ENCODE data around the gene RELCH.

Gene RELCH

DNA sequence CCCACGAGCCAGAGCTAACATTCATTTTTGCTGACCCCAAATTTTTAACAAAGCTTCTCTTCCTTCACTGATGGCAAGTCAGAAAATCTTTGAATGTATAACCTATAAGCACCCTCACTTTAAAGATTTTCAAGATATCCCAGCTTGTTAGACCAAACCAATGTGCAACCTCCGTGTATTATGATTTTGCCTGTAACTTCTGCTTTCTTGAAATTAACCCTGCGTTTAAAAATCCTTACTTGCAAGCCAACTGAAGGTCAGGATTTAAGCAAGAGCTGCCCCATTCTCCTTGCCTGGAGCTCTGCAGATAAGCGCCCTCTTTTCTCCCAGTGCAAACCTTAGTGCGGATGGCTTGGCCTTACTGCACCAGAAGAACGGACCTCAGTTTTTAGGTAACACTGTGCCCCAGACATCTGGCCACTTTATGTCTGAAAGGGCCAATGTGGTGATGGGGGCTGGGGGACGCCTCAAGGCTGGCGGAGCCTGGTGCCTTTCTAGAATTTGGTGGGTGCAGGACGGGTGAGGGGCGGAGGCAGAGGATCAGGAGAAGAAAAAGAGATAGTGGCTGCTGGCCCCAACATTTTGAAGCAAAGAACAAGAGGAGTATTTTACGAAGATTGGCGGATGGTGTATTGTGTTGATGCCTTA lies 137.2 kb downstream of the RELCH start:
- no peak for DNase-seq

DNA sequence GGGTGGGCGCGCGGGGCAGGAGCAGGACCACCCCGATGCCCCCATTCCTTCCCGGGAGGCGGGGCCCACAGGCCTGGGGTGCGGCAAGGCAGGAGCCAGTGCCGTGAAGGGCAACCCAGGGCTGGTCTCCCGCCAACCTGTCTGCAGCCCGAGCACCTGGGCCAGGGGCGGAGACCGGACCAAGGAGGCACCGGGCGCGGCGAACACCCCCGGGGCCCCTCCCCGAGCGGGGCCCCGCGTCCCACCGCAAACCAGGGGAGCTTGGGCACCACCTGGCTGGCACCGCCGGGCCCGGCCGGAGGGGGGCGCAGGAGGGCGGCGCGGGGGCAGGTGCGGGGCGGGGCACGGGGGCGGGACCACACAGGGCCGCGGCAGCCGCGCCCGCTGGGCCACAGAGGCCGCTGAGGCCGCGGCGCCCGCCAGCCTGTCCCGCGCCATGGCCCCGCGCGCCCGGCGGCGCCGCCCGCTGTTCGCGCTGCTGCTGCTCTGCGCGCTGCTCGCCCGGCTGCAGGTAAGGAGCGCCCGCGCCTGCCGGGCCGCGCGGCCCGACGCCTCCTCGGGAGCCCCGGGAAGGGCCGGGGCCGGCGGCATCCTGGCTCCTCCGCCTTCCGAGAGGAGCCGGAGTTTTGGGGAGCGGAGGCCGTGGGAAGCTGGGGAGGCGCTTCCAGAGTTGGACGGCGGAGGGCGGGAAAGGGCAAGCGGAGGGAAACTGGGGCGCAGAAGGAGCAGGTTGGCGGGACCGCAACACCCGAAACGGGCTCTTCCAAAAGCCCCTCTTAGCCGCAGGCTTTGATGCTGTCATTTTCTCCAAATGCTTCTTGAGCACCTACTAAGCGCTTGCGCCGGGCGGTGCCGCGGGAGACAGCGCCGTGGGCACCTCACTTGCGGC lies 138.1 kb downstream of the RELCH start, which contains the start of gene TNFRSF11A:
TSS of gene TNFRSF11A (plus strand) at position 394 of the 889 bp plus-strand sequence. CDS start at position 437, 43 bp downstream.
- peak; percentile 37 for DNase-seq

- DNase-seq: no peak
Measured at GRCh38 chr18:62325806-62326645, 139.0 kb downstream of the RELCH start.

DNA sequence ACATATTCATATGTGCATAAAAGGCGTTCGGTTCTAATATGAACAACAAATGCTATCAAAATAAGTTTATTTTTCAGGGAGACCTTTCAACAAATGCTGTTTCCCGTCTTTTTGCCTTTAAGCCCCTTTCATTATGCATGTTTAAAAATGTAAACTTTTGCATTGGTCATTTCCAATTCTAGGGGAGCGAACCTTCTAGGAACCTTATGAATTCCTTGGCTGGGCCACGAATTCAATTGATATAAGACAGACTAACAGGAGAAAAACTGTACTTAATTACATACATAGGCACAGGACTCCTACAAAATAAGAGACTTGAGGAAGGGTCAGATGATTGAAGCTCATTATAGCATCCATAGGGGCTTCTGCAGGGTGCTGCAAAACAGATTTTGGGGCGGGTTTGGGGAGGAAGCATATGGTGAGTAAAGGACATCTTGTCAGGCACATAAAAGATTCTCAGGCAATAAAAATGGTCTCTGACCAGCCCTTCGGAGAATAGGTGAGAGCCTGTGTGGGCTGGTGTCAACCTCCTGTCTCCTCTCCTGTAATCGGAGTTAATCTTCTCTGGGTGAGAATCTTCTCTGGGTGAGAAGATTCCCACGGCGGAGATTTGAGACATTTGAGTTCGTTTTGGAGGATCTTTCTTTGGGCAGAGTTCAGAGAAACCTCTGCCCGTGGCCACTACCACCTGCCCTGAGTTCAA lies 139.7 kb downstream of the RELCH start:
- DNase-seq: no peak

- no peak for DNase-seq
Measured at GRCh38 chr18:62327977-62328376, 140.9 kb downstream of the RELCH start.

DNA sequence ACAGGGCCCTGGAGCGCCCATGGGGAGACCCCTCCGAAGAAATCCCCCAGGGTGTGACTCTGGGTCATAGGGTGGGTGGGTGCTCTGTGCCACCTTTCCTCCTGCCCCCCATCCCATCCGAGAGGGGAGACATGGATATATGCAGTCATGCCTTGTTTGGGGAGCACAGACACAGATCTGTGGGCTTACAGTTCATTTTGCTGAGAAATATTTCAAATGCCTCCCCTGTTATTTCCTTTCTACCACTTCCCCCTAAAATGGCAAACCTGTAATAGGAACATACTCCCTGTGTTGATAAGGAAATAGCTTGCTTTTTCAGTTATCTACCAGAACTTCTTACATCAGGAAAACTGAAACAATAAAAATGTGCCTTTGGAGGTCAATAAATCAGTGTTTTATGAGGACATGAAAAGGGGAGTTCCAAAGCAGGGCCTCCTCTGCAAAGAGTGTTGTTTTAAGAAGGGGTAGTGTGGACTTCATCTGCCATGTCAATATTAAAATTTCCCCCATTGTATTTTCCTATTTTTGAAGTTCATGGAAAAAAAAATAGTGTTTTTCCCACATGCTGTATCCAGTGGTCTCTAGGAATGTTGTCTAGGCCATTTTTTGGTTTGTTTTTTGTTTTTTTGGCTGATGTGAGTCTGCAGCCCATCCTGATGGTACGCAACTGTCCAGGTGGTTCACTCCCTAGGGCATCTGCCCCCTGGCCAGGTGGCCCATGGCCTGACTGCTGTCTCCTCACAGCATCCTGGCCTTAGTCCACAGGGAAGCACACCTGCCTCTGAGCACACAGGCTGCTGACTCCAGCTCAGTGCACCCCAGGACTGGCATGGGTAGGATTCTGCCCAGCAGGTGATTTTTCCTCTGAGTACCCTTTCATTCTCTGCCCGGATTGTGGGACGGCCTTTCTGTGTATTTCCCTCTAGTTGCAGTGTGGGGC lies 141.8 kb downstream of the RELCH start:
- DNase-seq: no peak

DNA sequence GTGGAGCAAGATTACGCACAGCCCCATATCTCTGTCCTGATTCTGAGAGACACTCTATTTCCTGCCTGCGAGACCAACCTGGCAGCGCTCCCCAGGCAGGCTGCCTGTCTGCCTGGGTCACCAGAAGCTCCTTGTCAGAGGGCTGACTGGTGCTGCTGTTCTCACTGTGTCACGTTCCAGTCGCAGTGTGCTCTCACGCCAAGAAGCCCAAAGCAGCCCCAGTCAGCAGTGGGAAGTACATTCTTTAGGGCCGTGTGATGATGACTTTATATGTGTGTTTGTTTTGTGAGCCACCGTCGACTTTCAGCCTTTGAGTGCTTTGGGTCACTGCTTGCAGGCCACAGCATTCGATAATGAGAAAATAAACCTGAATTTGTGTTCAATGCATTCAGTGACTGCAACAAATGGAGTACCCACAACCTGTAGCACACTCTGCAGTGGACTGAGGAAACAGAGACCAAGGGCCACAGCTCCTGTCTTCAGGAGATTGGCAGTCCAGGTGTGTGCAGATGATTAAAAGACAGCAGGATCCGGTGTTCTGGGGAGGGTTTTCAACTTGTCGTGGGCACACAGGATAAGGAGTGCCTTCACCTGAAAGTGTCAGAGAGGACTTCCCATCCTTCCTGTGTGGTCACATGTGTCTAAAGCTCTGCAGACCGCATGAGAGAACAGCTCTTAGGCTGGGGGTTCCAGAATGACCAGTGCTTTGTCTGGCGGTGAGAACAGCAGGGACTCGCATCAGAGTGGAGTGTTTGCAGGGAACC lies 142.8 kb downstream of the RELCH start:
- no peak for DNase-seq

- DNase-seq: no peak
Measured at GRCh38 chr18:62330650-62331049, 143.6 kb downstream of the RELCH start.

DNA sequence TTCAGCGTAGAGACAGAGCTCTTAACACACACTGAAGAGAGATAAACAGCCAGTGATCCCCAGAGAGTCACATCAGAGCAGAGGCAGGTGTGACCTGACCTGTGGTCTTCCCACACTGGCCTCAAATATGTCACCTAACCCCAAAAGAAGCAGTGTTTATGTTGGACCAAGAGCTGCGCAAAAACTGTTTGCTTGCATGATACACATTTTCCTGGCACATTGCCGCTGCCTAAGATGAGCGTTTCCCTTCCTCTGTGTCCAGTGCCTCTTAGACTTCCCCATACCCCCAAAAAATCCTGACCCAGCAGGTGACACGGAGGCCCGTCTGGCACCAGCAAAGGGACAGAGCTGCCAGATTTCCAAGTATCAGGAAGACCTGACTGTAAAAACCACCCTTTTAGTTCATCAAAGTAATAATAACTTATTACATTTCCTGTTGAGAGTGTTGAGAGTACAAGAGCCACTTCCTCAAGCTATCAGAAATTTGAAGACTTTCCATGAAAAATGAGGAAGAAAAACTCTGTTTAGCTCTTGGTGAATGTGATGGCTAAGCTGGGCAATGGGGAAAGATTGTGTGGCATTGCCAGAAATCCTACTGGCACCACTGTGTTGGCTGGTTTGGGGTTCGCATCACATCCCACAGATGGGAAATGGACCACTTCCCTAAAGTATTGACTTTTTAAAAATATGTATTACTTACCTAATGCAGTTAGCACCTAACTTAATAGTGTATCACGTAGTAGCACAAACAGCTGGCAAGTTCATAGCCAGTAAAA lies 144.7 kb downstream of the RELCH start:
- DNase-seq: no peak

DNA sequence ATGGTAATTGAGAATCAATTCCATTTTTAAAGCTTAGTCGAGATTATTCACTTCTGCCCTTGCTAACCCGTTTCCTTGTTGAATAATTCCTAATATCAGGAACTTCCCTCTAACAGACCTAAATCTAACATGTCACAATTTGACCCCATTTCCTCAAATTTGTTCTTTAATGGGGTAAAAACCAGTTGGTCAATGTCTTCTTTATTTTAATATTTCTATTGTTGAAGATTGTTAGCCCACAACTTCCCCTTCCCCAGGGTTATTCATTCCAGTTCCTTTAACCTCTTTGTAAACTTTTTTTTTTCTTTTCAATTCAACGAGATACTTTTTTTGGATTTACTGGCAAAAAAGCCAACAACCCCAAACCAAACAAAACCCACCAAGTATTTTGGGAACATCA lies 145.4 kb downstream of the RELCH start:
- no peak for DNase-seq

- no peak for DNase-seq
Measured at GRCh38 chr18:62332964-62333695, 146.1 kb downstream of the RELCH start.

DNA sequence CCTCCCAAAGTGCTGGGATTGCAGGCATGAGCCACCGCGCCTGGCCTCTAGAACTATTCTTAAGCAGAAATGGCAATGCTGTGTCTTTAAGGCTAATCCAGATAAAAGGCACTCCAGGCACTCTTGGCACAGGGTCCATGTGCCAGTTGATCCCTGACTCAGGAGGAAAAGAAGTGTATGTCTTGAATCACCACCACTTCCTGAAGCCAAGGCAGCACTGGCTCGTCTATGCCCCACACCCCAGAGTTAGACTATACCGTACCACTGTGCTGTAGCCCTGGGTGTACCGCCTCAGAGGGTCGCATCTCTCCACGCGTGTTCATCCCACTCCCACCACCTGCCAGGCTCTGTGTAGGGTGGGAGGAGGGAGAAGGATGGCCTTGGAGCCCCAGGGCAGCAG lies 147.1 kb downstream of the RELCH start:
- no peak for DNase-seq

- DNase-seq: no peak
Measured at GRCh38 chr18:62335494-62335893, 148.4 kb downstream of the RELCH start.

DNA sequence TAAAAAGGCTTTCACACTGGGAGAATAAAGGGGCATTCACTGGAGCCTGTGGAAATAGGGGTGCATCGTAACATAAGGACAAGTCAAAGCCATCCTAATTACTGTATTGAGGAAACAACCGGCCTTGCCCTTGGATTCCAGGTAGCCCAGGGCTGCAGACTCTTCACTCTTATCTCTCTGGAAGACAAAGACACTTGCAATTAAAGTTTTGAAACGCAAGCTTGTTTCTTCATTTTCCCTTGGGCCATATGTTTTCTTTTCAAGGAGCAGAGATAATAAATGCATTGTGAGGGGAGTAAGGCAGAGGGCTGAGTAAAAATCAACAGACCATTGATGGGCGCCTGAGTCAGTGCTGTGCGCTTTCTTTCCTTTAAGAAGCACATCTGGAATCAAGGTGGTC lies 149.6 kb downstream of the RELCH start:
- no peak for DNase-seq

DNA sequence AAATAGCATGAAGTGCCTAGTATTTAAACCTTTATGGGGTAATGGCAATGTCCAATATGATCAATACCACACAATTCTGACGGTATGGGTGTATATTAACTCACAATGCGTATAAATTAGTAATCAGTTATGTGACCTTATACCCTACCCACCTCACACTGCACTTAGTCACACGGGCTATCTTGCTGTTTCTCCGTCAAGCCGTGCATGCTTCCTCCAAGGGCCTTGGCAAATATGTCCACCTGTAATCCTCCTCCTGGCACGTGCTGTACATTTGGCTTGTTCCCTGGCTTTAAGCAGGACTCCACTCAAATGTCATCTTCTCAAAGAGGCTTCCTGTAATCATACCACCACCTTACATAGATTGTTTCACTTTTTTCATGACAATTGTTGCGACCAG lies 150.3 kb downstream of the RELCH start:
- DNase-seq: no peak

GRCh38 chr18:62338446-62339105 lies 151.5 kb downstream of the RELCH start:
- DNase-seq: no peak

GRCh38 chr18:62339106-62339988 lies 152.3 kb downstream of the RELCH start:
- DNase-seq: no peak

GRCh38 chr18:62340996-62341395 lies 153.9 kb downstream of the RELCH start:
- no peak for DNase-seq

All from activated gamma-delta T cell treated with Interleukin-2 at 50 U/mL for 16 hours (primary cell).